ENCODE data around the gene SCN3A.

SCN3A gene

GRCh38 chr2:165060411-165060810 is 143.4 kb downstream of the SCN3A start:
- TF ChIP-seq ZFX (IDR thresholded peaks at IDR 0.05) (no peak), CTCF (conservative IDR thresholded peaks at IDR 0.05) (no peak)
- H3K27ac ChIP-seq = no peak overlapping the region

- TF ChIP-seq CTCF (conservative IDR thresholded peaks at IDR 0.05) (no peak), ZFX (IDR thresholded peaks at IDR 0.05) (no peak)
- H3K27ac ChIP-seq = no peak overlapping the region
These were observed 145.2 kb downstream of the SCN3A start for GRCh38 chr2:165058476-165059265.

GRCh38 chr2:165057931-165058330 is 145.9 kb downstream of the SCN3A start:
- TF ChIP-seq CTCF (conservative IDR thresholded peaks at IDR 0.05) (no peak), ZFX (IDR thresholded peaks at IDR 0.05) (no peak)
- no peak overlapping the region for H3K27ac ChIP-seq

- TF ChIP-seq ZFX (IDR thresholded peaks at IDR 0.05) = no peak
- TF ChIP-seq CTCF (conservative IDR thresholded peaks at IDR 0.05) = no peak
- no peak overlapping the region for H3K27ac ChIP-seq
These were observed 146.5 kb downstream of the SCN3A start for GRCh38 chr2:165057308-165057707.

GRCh38 chr2:165056564-165056963 is 147.3 kb downstream of the SCN3A start:
- TF ChIP-seq CTCF (conservative IDR thresholded peaks at IDR 0.05) (no peak), ZFX (IDR thresholded peaks at IDR 0.05) (no peak)
- H3K27ac ChIP-seq = no peak overlapping the region

- no peak for TF ChIP-seq ZFX (IDR thresholded peaks at IDR 0.05)
- no peak for TF ChIP-seq CTCF (conservative IDR thresholded peaks at IDR 0.05)
- H3K27ac ChIP-seq = no peak overlapping the region
These were observed 148.6 kb downstream of the SCN3A start for GRCh38 chr2:165055082-165055851.

GRCh38 chr2:165054652-165055051 is 149.2 kb downstream of the SCN3A start:
- no peak for TF ChIP-seq CTCF (conservative IDR thresholded peaks at IDR 0.05)
- no peak overlapping the region for H3K27ac ChIP-seq

All from C4-2B (cell line).